ENCODE results near the gene FBXW4.

FBXW4 gene

GRCh38 chr10:101630633-101630920 lies 64.4 kb downstream of the FBXW4 start:
- Mint-ChIP-seq H3K4me1 (peaks cover 33% of the 10 kb centered on the region), H3K27me3 (ENCODE audit: low read depth, poor library complexity) (no peaks in the 10 kb centered on the region), H3K27ac (peak overlapping the region; percentile 69), H3K4me3 (no peak overlapping the region), H3K36me3 (ENCODE audit: low read depth) (peaks cover 34% of the 10 kb centered on the region), H3K9me3 (peaks cover 11% of the 10 kb centered on the region)
- no peak for TF ChIP-seq CTCF (IDR thresholded peaks at IDR 0.05)
- DNase-seq = no peak

- Mint-ChIP-seq H3K27me3 (ENCODE audit: low read depth, poor library complexity) (no peaks in the 10 kb centered on the region), H3K4me3 (no peak overlapping the region), H3K27ac (peak overlapping the region; percentile 69), H3K4me1 (peaks cover 36% of the 10 kb centered on the region), H3K9me3 (peaks cover 6% of the 10 kb centered on the region), H3K36me3 (ENCODE audit: low read depth) (peaks cover 30% of the 10 kb centered on the region)
- no peak for DNase-seq
- TF ChIP-seq CTCF (IDR thresholded peaks at IDR 0.05) = no peak
Measured at GRCh38 chr10:101629837-101630632, 64.9 kb downstream of the FBXW4 start.

GRCh38 chr10:101625821-101626412 lies 69.1 kb downstream of the FBXW4 start:
- H3K4me3 Mint-ChIP-seq = no peak overlapping the region
- DNase-seq = no peak
- H3K27ac Mint-ChIP-seq = no peak overlapping the region
- H3K9me3 Mint-ChIP-seq = peaks cover 4% of the 10 kb centered on the region
- peaks cover 48% of the 10 kb centered on the region for H3K36me3 Mint-ChIP-seq (ENCODE audit: low read depth)
- no peak for TF ChIP-seq CTCF (IDR thresholded peaks at IDR 0.05)
- H3K4me1 Mint-ChIP-seq = peaks cover 28% of the 10 kb centered on the region
- peaks cover 3% of the 10 kb centered on the region for H3K27me3 Mint-ChIP-seq (ENCODE audit: low read depth, poor library complexity)

GRCh38 chr10:101624526-101625102 lies 70.4 kb downstream of the FBXW4 start:
- Mint-ChIP-seq H3K36me3 (ENCODE audit: low read depth) (peaks cover 45% of the 10 kb centered on the region), H3K4me1 (peaks cover 21% of the 10 kb centered on the region), H3K27ac (peak overlapping the region; percentile 14), H3K27me3 (ENCODE audit: low read depth, poor library complexity) (peaks cover 3% of the 10 kb centered on the region), H3K4me3 (no peak overlapping the region), H3K9me3 (peaks cover 4% of the 10 kb centered on the region)
- TF ChIP-seq CTCF (IDR thresholded peaks at IDR 0.05) = no peak
- DNase-seq = no peak

GRCh38 chr10:101623528-101623927 lies 71.4 kb downstream of the FBXW4 start:
- H3K27ac Mint-ChIP-seq = no peak overlapping the region
- H3K36me3 Mint-ChIP-seq (ENCODE audit: low read depth) = peaks cover 45% of the 10 kb centered on the region
- no peak for TF ChIP-seq CTCF (IDR thresholded peaks at IDR 0.05)
- H3K9me3 Mint-ChIP-seq = peaks cover 4% of the 10 kb centered on the region
- no peak for DNase-seq
- peaks cover 21% of the 10 kb centered on the region for H3K4me1 Mint-ChIP-seq
- no peak overlapping the region for H3K4me3 Mint-ChIP-seq
- H3K27me3 Mint-ChIP-seq (ENCODE audit: low read depth, poor library complexity) = peaks cover 3% of the 10 kb centered on the region

Measured in nephron progenitor cell (in vitro differentiated cells).